ENCODE results near the gene NFIA. TPM values are rescaled to one million over a fixed set of nuclear protein-coding genes. Genes with fewer than 3 reads are reported as not detected.

The NFIA gene
- total and polyA plus RNA-seq, 9 of the 15 experiments (the other 6 are each of a cell fraction or from before 2014, with no cell fraction given): 5.3 to 24.9 (median 9.8) TPM

DNA sequence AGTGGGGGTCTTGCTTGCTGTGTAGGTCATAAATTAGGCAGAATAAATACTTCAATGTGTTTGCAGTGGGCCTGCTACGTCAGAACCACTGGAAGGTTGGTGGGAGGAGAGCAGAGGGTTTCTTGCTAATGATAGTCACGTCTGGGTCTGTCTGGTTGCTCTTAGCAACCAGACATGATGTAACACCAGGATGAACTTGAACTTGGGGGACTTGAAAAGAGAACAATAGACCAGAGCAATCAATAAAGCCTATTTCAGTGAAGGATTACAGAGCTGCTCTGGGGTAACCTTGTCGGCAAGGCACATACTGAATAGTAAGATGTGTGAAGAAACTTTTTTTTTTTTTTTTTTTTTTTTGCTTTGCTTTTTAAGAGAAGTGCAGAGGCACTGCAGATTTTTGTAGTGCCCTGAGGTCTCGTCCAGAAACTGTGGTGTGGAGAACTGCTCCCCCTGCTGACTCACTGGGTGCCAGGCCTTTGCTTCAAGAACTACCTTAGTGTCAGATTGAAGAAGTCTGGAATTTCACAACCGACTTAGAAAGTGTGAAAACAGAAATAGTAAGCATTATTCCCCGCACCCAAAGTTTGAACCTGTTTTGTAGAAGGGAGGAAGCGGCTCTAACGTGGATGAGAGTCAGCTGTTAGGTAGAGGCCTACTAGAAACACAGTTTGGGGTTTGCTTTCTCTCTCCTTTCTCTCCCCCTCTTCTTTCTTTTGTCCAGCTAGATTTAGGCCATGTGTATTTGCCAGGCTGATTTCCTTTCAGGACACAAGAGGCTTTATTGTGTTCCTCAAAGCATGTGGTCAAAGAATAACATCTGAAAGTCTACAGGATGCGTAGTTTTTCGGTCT is 371.0 kb downstream of the NFIA start (continued):
- TF ChIP-seq ZNF75A (CRISPR knock-in tag; IDR thresholded peaks at IDR 0.05) (no peak), CTBP1 (IDR thresholded peaks at IDR 0.05; ENCODE audit: borderline replicate concordance) (no peak; the same call in 1 of the 2 replicates), ZFPM2 (CRISPR knock-in tag; IDR thresholded peaks at IDR 0.05) (no peak), CBX2 (IDR thresholded peaks at IDR 0.05; ENCODE audit: insufficient read depth, low read length, poor library complexity, severe bottlenecking) (no peak), DMBX1 (CRISPR knock-in tag; IDR thresholded peaks at IDR 0.05; ENCODE audit: borderline replicate concordance) (no peak), PRDM10 (IDR thresholded peaks at IDR 0.05; ENCODE audit: partially characterized antibody) (peak; percentile 52), ATF1 (CRISPR knock-in tag; IDR thresholded peaks at IDR 0.05) (no peak), ATF1 (tag; IDR thresholded peaks at IDR 0.05) (peak; percentile 80), ZNF431 (CRISPR knock-in tag; IDR thresholded peaks at IDR 0.05) (no peak), TSC22D4 (tag; IDR thresholded peaks at IDR 0.05) (no peak), CCNT2 (IDR thresholded peaks at IDR 0.05; ENCODE audit: borderline replicate concordance, extremely low read depth, insufficient read length, low read depth, low read length) (no peak), POLR2AphosphoS2 (IDR thresholded peaks at IDR 0.05; ENCODE audit: low read length) (no peak), PCBP2 (IDR thresholded peaks at IDR 0.05; ENCODE audit: low read depth, low read length, poor library complexity, severe bottlenecking) (no peak), ILF3 (IDR thresholded peaks at IDR 0.05; ENCODE audit: borderline replicate concordance) (no peak), POLR2A (conservative IDR thresholded peaks at IDR 0.05) (no peak), ZNF274 (IDR thresholded peaks at IDR 0.05; ENCODE audit: borderline replicate concordance, low read depth, low read length) (no peak), HNRNPK (IDR thresholded peaks at IDR 0.05; ENCODE audit: low read depth, low read length, poor library complexity, severe bottlenecking) (no peak), ELF4 (CRISPR knock-in tag; IDR thresholded peaks at IDR 0.05) (no peak), FIP1L1 (IDR thresholded peaks at IDR 0.05; ENCODE audit: low read depth, low read length, poor library complexity, severe bottlenecking) (no peak), ZNF76 (CRISPR knock-in tag; IDR thresholded peaks at IDR 0.05; ENCODE audit: borderline replicate concordance) (no peak), RUNX1 (IDR thresholded peaks at IDR 0.05; ENCODE audit: low read depth) (no peak), ZNF324 (CRISPR knock-in tag; IDR thresholded peaks at IDR 0.05) (no peak), ETS2 (tag; IDR thresholded peaks at IDR 0.05; ENCODE audit: borderline replicate concordance, poor library complexity, severe bottlenecking) (no peak), ZNF444 (CRISPR knock-in tag; IDR thresholded peaks at IDR 0.05) (no peak)
- TF ChIP-seq, protein P1, sequence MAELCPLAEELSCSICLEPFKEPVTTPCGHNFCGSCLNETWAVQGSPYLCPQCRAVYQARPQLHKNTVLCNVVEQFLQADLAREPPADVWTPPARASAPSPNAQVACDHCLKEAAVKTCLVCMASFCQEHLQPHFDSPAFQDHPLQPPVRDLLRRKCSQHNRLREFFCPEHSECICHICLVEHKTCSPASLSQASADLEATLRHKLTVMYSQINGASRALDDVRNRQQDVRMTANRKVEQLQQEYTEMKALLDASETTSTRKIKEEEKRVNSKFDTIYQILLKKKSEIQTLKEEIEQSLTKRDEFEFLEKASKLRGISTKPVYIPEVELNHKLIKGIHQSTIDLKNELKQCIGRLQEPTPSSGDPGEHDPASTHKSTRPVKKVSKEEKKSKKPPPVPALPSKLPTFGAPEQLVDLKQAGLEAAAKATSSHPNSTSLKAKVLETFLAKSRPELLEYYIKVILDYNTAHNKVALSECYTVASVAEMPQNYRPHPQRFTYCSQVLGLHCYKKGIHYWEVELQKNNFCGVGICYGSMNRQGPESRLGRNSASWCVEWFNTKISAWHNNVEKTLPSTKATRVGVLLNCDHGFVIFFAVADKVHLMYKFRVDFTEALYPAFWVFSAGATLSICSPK (IDR thresholded peaks at IDR 0.05; ENCODE audit: borderline replicate concordance): no peak
